HG02759 (cell line): ENCODE measurements around the gene CTPS2.

Experiments
- ATAC-seq: cut with Tn5 transposase; IDR thresholded peaks from one replicate; pipeline ENCODE4 v1.9.1; 2021; ENCODE audit warnings: mild to moderate bottlenecking, moderate library complexity; ENCODE audit not compliant: unreplicated experiment

CTPS2 gene

GRCh38 chrX:16573781-16574180 lies 138.7 kb downstream of the CTPS2 start:
- ATAC-seq = no peak

- ATAC-seq = no peak
These were observed 144.8 kb downstream of the CTPS2 start for GRCh38 chrX:16567681-16568080.

GRCh38 chrX:16566571-16566970 lies 145.9 kb downstream of the CTPS2 start:
- ATAC-seq = no peak

- no peak for ATAC-seq
These were observed 152.3 kb downstream of the CTPS2 start for GRCh38 chrX:16560173-16560572.

- ATAC-seq = no peak
These were observed 153.3 kb downstream of the CTPS2 start for GRCh38 chrX:16559206-16559619.

- no peak for ATAC-seq
These were observed 154.0 kb downstream of the CTPS2 start for GRCh38 chrX:16558489-16558888.

- ATAC-seq = no peak
These were observed 159.9 kb downstream of the CTPS2 start for GRCh38 chrX:16552546-16552945.

- ATAC-seq = no peak
These were observed 164.8 kb downstream of the CTPS2 start for GRCh38 chrX:16547644-16548043.

- ATAC-seq = no peak
These were observed 167.5 kb downstream of the CTPS2 start for GRCh38 chrX:16544969-16545368.
